HTERT RPE-1 (cell line): ENCODE results near the gene DMBT1.

Experiments used
- in situ Hi-C: fragments of 300-500 bp; cut with MboI; formaldehyde crosslinking; loops from 4 replicates; pipeline ENCODE4 v1.14.3; 2020; ENCODE audit warnings: low sequenced_read_pairs

DMBT1 gene

DNA sequence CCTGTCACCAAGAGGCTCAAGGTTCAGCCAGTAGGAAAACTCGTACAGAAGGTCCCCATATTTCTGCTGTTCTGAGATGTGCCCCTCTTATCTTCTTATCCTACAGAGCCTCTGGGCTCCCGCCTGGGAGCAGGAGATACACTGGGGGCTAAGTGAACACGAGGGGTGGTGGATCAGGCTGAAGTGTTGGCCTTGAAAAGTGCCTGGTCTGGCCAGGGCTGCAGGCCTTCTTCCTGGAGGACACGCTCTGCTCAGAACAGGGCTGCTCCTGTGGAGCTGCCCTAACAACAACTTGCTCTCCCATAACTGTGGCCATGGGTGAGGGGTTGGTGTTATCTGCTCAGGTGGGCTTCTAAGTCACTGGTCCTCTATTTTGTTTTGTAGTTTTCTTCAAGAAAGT, 105.4 kb downstream of the DMBT1 start:
- in situ Hi-C loops: no loop called here

DNA sequence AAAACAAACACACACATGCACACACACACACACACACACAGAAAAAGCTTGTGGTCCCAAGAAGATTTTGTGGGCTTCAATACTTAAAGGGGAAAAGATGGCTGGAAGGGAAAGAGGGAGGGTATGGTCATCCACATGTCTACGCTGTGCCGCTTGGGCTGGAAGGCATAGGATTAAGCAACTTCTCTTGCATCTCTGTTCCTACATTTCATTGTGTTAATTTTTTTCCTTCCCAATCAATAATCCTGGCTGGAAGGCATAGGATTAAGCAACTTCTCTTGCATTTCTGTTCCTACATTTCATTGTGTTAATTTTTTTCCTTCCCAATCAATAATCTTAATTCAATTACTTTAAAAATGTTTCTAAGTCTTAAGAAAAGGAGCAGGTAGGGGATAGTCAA, 108.5 kb downstream of the DMBT1 start:
- in situ Hi-C loops: no loop called here

DNA sequence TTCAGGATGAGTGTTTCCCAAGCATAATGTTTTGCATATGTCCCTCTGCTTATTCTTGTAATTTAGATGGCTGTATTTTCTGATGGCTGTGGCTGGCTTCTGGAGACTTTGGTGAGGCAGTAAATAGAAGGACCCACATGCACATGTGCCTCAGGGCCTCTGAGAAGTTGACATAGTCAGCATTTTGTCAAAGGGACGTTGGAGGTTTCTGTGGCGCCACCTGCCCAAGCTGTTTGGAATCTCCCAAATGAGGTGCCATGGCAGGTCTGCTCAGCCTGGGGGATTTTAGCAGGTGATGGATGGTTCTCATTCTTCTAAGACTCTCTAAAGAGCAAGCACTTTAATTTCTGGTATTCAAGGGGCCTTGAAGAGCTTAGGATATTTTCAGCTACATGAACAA, 109.3 kb downstream of the DMBT1 start:
- in situ Hi-C loops: no loop called here

DNA sequence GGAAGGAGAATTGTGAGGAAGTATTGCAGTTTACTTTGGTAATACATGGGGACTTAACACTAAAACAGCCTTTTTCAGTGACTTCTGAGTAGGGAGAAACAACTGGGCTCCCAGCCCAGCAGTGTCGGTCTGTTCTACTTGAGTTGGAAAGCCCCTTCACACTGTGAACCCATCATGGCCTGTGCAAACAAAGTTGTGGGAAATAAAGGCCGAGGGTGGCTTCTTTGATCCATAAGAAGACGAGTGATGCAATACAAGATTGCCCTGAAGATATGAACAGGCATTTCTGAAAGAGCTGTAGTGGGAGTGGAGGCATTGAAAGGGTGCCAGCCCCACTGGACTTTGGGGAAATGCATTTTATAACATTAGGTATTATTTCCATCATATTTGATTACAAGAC, 110.8 kb downstream of the DMBT1 start:
- in situ Hi-C loops: no loop called here

GRCh38 chr10:122672655-122673054, 112.1 kb downstream of the DMBT1 start:
- in situ Hi-C loops: no loop called here

DNA sequence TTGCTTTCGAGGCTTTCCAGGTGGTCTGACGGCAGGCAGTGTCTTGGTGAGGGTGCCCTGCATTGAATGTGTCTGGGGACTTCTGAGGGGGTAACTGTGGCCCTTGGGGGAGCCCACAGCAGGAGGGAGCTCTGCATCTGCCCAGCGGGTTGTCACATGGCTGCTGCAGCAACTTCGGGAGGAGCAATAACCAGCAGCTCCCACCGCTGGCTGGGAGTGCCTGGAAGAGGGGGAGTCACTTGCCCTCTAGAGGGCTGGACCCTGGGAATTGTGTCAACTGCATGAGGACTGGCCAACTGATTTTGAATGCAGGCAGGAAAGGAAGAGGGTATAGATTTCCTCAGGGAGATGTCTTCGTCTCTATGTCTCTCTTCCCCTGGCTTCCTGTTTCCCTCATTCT, 112.7 kb downstream of the DMBT1 start:
- in situ Hi-C loops: no loop called here

DNA sequence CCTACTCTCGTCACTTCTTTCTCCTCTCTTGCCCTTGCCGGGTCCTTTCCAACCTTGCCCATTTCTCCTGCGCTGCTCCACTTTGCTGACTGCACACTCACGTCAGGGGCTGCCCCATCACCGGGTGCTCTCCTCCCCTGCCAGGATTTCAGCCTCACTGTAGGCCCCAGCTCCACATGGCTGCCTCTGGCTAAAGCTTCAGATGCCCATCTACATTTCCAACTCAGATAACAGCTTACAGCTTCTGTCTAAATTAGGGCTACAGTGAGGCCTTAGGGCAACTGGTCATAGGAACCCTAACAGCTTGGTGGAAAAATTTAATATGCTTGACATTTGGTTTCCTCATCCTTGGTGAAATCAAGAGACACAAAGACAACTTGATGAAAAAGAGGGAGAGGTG, 113.2 kb downstream of the DMBT1 start:
- in situ Hi-C loops: no loop called here

GRCh38 chr10:122674781-122675180, 114.2 kb downstream of the DMBT1 start:
- in situ Hi-C loops: no loop called here

DNA sequence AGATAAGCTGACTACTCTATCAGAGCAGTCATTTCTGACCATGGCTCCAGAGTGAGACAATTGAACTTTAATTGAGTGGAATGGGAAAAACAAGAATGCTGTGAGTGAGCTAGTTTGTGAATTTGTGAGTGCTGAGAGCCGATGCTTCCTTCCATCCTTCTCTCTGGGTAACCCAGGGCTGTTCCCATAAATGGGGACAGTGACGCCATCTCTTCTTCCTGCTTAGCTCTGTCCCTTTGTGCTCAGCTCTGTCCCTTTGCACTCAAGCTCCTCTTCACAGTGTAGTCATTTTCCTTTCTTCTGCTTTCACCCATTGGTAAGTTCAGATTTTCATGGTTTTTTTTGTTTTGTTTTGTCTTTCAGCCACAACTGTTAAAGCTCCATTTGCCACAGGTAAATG, 114.7 kb downstream of the DMBT1 start:
- in situ Hi-C loops: no loop called here

- in situ Hi-C loops: no loop called here
These were observed 117.7 kb downstream of the DMBT1 start for GRCh38 chr10:122678266-122678665.

- in situ Hi-C loops: no loop called here
These were observed 122.0 kb downstream of the DMBT1 start for GRCh38 chr10:122682522-122682921.

GRCh38 chr10:122688293-122688989, 127.9 kb downstream of the DMBT1 start:
- in situ Hi-C loops: no loop called here

DNA sequence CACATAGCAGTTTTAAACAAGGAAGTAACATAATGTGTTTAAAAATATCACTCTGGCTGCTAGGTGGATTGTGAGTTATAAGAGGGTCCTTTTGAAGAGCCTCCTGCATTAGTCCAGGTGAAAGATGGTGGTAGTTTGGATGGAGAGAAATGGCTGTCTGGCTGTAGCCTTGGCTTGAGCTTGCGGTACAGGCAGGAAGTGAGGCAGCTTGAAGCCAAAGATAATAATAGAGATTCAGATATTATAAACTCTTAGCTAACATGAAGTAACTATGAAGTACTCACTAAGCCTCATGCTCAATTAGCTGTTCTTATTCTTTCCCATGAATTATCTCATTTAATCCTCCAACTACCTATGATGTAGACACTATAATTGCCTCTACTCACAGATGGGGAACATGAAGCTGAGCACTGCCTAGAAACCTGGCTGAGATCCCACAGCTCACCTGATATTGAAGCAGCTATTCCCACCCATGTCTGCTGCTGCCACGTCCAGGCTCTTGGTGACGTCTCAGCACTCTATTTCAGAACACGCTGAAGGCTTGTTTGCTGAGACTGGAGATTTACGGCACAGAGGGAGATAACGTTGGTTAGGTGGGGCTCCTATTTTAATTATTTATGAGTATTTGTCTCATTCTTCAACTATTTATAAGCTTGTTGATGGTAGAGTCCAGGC, 128.7 kb downstream of the DMBT1 start:
- in situ Hi-C loops: no loop called here

GRCh38 chr10:122692744-122693143, 132.2 kb downstream of the DMBT1 start:
- in situ Hi-C loops: no loop called here
